ENCODE results near the gene PIP5KL1. TPM values are rescaled to one million over a fixed set of nuclear protein-coding genes. Genes with fewer than 3 reads are reported as not detected.

The PIP5KL1 gene
- total RNA-seq, 1 experiment from 2014 or later = 21.9 TPM

DNA sequence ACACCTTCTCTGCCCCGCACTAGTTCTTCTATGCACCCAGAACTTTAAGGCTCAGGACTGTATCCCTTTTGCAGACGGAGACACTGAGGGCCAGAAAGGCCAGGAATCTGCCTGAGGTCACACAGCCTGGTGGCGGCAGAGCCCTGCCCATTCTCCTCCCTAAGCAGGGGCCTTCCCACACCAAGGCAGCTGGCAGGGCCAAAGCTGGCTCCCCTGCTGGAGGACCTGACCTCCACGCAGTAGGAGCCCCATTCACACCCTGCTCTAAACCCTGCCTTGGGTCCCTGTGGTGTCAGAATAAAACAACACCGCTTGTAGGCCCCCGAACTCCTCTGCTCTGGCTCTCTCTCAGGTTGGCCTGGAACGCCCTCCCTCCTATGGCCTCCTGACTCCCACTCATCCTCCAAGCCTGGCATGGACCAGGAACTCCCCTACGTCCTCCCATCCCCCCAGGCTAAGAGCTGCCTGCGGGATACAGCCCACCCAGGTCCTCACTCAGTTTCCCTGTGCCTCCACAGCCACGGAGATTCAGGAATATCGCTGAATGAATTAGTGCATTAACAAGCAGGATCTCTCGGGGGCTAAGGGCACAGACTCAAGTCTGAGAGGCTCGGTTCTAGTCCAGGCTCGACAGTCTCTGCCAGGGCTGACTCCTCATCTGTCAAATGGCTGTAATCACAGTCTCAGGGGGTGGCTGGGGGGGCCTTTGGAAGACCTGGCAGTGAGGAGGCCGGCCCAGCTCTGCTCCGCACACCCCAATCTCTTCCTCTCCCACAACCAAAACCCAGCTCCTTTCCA lies 34.0 kb downstream of the PIP5KL1 start:
- Histone ChIP-seq H3K27ac (no peak overlapping the region), H3K27me3 (ENCODE audit: insufficient read depth, low read depth) (no peaks in the 10 kb centered on the region), H3K4me1 (replicated peaks; ENCODE audit: insufficient read depth) (peaks cover 21% of the 10 kb centered on the region; the same call in 1 of the 2 replicates), H3K36me3 (ENCODE audit: low read depth) (peaks cover 24% of the 10 kb centered on the region), H2AFZ (no peak overlapping the region), H3K9me2 (ENCODE audit: insufficient read depth) (no peaks in the 10 kb centered on the region), H4K20me1 (ENCODE audit: insufficient read depth) (no peaks in the 10 kb centered on the region), H3K4me2 (no peak overlapping the region), H3F3A (ENCODE audit: insufficient read depth, low read depth) (peaks cover 20% of the 10 kb centered on the region; the same call in 1 of the 2 replicates), H3K79me2 (ENCODE audit: low read depth) (peaks cover 4% of the 10 kb centered on the region; the same call in 1 of the 2 replicates), H3K4me3 (no peak overlapping the region), H3K9me3 (ENCODE audit: insufficient read depth, low read depth) (peaks cover 8% of the 10 kb centered on the region; the same call in 1 of the 2 replicates)
- ChIA-PET POLR2A (ENCODE audit: unreplicated experiment) (no interaction called here), CTCF (interaction anchor here (0.5 to 1.0 kb wide), 3 partner anchors 27 to 983 kb away, joined by 3 to 6 read pairs (median 6); no protein-coding TSS in a partner anchor)
- TF ChIP-seq, protein P1, sequence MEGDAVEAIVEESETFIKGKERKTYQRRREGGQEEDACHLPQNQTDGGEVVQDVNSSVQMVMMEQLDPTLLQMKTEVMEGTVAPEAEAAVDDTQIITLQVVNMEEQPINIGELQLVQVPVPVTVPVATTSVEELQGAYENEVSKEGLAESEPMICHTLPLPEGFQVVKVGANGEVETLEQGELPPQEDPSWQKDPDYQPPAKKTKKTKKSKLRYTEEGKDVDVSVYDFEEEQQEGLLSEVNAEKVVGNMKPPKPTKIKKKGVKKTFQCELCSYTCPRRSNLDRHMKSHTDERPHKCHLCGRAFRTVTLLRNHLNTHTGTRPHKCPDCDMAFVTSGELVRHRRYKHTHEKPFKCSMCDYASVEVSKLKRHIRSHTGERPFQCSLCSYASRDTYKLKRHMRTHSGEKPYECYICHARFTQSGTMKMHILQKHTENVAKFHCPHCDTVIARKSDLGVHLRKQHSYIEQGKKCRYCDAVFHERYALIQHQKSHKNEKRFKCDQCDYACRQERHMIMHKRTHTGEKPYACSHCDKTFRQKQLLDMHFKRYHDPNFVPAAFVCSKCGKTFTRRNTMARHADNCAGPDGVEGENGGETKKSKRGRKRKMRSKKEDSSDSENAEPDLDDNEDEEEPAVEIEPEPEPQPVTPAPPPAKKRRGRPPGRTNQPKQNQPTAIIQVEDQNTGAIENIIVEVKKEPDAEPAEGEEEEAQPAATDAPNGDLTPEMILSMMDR (conservative IDR thresholded peaks at IDR 0.05) = no peak
- TF ChIP-seq EZH2 (IDR thresholded peaks at IDR 0.05; ENCODE audit: low read depth) = no peak
- no peak for DNase-seq
- intact Hi-C loops (cut with micrococcal nuclease; ENCODE audit: unreplicated experiment) = no loop called here
- no TSS peak for BruUV-seq (replicated peaks)

DNA sequence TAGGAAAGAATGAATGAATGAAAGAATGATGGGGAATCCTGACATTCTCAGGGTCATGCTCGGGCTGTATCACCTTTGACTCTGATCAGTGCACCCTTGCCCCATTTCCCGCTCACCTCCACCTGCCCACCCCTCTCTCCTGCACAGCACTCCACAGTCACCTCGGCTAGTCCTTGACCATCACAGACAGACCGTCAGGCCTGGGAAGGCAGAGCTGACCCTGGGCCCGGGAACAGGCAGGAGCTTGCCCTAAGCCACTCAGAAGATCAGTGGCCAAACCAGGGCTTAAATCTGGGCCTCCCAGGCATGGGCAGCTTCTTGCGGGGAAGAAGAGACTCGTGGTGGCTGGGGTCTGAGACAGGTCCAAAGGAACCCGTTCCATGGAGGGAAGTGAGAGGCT lies 34.8 kb downstream of the PIP5KL1 start:
- Histone ChIP-seq H3K9me3 (ENCODE audit: insufficient read depth, low read depth) (peaks cover 8% of the 10 kb centered on the region; the same call in 1 of the 2 replicates), H3K79me2 (ENCODE audit: low read depth) (peaks cover 4% of the 10 kb centered on the region; the same call in 1 of the 2 replicates), H4K20me1 (ENCODE audit: insufficient read depth) (no peaks in the 10 kb centered on the region), H3K4me3 (no peak overlapping the region), H3K36me3 (ENCODE audit: low read depth) (peaks cover 24% of the 10 kb centered on the region), H3K27ac (no peak overlapping the region), H2AFZ (no peak overlapping the region), H3K9me2 (ENCODE audit: insufficient read depth) (no peaks in the 10 kb centered on the region), H3K4me2 (no peak overlapping the region), H3F3A (ENCODE audit: insufficient read depth, low read depth) (peaks cover 12% of the 10 kb centered on the region; the same call in 1 of the 2 replicates), H3K4me1 (replicated peaks; ENCODE audit: insufficient read depth) (peaks cover 16% of the 10 kb centered on the region; the same call in 1 of the 2 replicates), H3K27me3 (ENCODE audit: insufficient read depth, low read depth) (no peaks in the 10 kb centered on the region)
- no peak for DNase-seq
- BruUV-seq (replicated peaks) = no TSS peak
- intact Hi-C loops (cut with micrococcal nuclease; ENCODE audit: unreplicated experiment) = no loop called here
- CTCF ChIA-PET = no interaction called here
- POLR2A ChIA-PET (ENCODE audit: unreplicated experiment) = no interaction called here
- TF ChIP-seq, protein P1 (conservative IDR thresholded peaks at IDR 0.05) = no peak
- no peak for TF ChIP-seq EZH2 (IDR thresholded peaks at IDR 0.05; ENCODE audit: low read depth)

DNA sequence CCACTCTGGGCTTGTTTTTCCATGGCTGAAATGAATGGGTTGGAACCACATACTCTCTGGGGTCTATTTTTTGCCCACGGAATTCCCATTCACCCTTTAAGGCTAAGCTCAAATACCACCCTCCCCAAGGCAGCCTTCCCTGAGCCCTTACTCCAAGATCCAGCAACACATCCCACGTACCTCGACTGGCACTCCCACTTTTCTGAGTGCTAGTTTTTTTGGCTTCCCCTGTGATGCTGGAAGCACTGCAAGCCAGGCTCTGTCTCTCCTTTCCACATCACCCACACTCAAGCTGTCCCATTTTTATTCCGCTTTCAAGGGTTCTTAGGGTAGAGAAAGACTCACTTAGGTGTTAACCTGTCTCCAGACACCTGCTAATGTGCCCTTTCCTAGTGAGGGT lies 37.2 kb downstream of the PIP5KL1 start:
- peaks cover 24% of the 10 kb centered on the region for H3K36me3 ChIP-seq (ENCODE audit: low read depth)
- ChIA-PET CTCF (no interaction called here), POLR2A (ENCODE audit: unreplicated experiment) (no interaction called here)

More for the DNA sequence above, 37.2 kb downstream of the PIP5KL1 start:
- intact Hi-C loops (cut with micrococcal nuclease; ENCODE audit: unreplicated experiment) = no loop called here
- Histone ChIP-seq H3K4me2 (no peak overlapping the region), H3K4me1 (replicated peaks; ENCODE audit: insufficient read depth) (0 out of 2 replicates have a peak, but pooled peaks cover 3% of the 10 kb centered on the region), H4K20me1 (ENCODE audit: insufficient read depth) (no peaks in the 10 kb centered on the region), H3K9me3 (ENCODE audit: insufficient read depth, low read depth) (peaks cover 8% of the 10 kb centered on the region; the same call in 1 of the 2 replicates), H2AFZ (no peak overlapping the region), H3K9me2 (ENCODE audit: insufficient read depth) (no peaks in the 10 kb centered on the region), H3K27ac (no peak overlapping the region), H3K79me2 (ENCODE audit: low read depth) (peaks cover 4% of the 10 kb centered on the region; the same call in 1 of the 2 replicates), H3K27me3 (ENCODE audit: insufficient read depth, low read depth) (no peaks in the 10 kb centered on the region), H3K4me3 (no peak overlapping the region), H3F3A (ENCODE audit: insufficient read depth, low read depth) (peaks cover under 1% of the 10 kb centered on the region; the same call in 1 of the 2 replicates)
- TF ChIP-seq, protein P1 (conservative IDR thresholded peaks at IDR 0.05) = no peak
- no peak for TF ChIP-seq EZH2 (IDR thresholded peaks at IDR 0.05; ENCODE audit: low read depth)
- DNase-seq = no peak
- BruUV-seq (replicated peaks) = no TSS peak

Measured in PC-9 (cell line).